ENCODE data around the gene GALNT12.

Gene GALNT12

DNA sequence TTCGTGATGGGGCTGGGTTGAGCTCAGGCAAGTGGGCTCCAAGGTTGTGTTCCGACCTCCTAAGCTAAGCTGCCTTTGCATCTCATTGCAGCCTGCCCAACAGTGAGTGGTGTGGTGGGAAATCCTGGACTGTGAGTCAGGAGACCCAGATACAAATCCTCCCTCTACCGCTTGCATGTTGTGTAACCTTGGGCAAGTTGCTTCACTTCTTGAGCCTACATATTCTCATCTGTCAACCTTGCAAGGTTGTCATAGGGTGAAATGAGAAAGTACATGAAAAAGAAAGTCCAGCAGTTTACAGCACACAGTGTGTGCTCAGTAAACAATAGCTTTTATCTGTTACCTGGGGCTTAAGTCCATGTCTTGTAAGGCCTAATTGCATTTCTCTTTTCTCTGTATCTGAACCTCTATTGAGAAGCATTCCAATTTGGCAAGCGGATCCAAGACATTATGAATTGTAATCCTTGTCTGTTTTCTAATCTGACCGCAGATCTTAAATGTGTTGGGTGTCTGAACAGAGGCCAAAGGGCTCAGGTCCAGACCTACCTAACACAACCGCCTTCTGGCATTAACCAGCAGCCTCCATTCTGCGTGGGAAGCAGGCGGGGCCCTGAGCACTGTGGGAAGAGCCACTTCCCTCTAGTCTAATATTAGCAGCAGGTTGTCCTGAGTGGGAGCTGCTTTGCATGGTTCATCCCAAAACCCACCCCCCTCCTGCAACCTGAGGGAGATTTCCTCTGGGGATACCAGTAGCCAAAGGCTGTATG, 1.8 kb upstream of the GALNT12 start:
- DNase-seq, result no peak

GRCh38 chr9:98806394-98807035, 955 bp upstream of the GALNT12 start:
- no peak for DNase-seq

- DNase-seq, result no peak
These were observed 335 bp downstream of the GALNT12 start for GRCh38 chr9:98807814-98808195.

DNA sequence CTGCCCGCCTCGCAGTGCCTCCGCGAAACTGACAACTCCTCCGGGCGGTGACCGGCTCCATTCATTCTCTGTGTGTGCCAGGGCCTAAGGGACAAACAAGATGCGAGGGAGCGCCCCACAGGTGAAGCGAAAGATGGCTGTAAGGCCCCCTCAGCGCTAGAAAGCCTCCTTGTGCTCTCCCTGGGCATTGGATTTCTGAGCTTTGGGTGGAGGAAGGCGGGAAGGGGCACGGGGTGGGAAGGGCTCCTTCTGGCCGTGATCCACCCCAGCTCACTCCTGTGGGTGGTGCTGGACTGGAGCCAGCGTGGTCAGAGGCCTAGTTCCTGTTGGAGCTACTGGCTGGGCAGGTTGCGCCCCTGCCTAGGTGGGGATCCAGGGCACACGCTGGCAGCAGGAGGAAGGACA, 943 bp downstream of the GALNT12 start:
- no peak for DNase-seq

GRCh38 chr9:98808875-98809274, 1.4 kb downstream of the GALNT12 start:
- DNase-seq, result no peak

DNA sequence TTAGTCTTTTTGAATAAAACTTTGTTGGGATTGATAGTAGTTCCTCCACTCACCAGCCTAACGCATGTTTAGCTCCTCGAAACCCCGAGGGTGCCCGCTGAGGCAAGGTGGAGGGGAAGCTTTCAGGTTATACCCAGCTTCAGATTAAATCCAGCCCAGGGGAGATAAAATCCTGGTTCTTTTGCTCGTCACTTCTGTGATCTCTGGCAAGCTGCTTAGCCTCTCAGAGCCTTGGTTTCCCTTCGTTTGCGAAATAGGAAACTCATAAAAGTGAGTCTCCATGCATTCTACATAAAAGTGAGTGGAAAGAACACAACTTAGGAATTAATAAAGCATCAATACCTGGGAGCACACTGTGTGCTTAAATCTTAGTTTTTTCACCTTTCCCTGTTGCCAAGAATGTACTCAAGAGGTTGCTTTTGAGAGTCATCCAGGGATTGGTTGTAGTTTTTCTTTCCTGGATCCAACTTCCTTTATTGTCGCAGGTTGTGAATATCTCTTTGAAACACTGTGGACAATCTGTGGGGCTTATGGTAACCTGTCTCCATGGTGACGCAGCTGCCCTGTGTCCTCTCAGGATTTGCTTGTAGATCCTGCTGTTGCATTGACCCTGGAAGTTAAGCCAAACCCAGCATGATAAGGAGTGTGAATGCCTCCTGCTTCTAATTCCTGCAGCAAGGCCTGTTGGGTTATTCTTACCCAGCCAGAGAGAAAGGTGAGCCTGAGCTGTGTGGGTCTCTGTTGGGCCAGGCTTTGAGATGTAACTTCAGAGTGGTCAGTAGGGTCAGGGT, 2.0 kb downstream of the GALNT12 start:
- no peak for DNase-seq

- DNase-seq, result no peak
These were observed 2.8 kb downstream of the GALNT12 start for GRCh38 chr9:98810102-98810842.

GRCh38 chr9:98811051-98811650, 3.7 kb downstream of the GALNT12 start:
- no peak for DNase-seq

DNA sequence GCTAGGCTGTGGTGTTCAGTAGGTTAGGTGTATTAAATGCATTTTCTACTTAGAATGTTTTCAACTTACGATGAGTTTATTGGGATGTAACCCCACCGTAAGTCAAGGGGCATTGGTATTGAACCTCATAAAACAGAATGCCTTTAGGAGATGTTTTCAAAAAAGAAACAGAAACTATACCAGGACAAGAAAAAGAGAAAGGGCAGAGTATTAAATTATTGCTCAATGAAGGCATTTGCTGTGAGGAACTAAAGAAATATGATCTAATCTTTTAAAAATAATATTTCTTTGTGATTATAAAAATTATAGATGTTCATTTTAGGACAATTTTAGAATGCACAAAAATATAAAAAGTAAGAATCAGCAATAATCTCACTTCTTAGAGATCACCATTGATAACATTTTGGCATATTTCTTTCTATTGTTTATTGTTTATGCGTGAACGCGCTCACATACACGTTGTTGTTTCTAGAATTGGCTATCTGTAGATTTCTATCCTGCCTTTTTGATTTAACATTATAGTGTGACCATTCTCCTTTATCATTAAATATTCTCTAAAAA, 8.0 kb downstream of the GALNT12 start:
- DNase-seq, result no peak

- DNase-seq, result no peak
These were observed 11.3 kb downstream of the GALNT12 start for GRCh38 chr9:98818764-98819163.

DNA sequence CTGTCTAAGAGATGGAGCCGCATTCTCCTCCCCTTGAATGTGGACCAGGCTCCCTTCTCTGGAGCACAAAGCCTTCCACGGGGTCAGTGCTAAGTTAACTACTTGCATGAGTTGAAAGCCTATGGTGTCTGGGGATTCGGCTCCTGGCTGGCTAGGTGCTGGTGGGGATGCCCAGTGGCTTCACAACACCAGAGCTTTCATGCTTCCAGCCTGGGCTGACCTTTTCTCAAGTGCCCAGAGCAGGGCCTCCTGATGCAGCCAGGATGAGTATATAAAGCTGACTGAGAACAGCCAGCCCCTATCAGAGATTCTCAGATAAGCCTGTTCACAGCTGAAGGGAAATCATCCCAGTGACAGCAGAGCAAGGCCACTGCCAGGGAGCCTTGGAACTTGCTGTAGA, 11.8 kb downstream of the GALNT12 start:
- no peak for DNase-seq

- no peak for DNase-seq
These were observed 14.4 kb downstream of the GALNT12 start for GRCh38 chr9:98821831-98822230.

- no peak for DNase-seq
These were observed 15.2 kb downstream of the GALNT12 start for GRCh38 chr9:98822661-98823060.

- no peak for DNase-seq
These were observed 16.3 kb downstream of the GALNT12 start for GRCh38 chr9:98823666-98824334.

DNA sequence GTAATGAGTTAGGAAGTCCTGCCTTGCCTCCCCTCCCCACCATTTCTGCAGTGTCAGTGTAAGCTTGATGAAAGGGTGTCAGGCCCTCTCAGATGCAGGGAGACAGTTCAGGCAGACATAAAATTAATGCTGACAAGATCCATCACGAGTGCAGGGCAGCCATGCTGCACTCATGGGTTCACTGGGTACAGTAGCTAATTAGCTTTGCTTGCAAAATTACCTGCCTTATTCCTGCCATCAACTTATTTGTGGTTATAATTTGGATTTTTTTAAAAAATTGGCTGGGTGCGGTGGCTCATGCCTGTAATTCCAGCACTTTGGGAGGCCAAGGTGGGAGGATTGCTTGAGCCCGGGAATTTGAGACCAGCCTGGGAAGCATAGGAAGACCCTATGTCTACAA, 17.9 kb downstream of the GALNT12 start:
- DNase-seq, result no peak

- no peak for DNase-seq
These were observed 19.2 kb downstream of the GALNT12 start for GRCh38 chr9:98826716-98827115.

DNA sequence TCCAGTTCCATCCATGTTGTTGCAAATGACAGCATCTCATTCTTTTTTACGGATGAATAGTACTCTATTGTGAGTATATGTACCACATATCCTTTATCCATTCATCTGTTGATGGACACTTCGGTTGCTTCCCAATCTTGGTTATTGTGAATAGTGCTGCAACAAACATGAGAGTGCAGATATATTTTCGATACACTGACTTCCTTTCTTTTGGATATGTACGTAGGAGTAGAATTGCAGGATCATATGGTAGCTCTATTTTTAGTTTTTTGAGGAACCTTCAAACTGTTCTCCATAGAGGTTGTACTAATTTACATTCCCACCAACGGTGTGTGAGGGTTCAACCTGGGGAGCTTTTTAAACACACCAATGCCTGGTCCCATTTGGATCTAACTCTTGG, 22.3 kb downstream of the GALNT12 start:
- no peak for DNase-seq

DNA sequence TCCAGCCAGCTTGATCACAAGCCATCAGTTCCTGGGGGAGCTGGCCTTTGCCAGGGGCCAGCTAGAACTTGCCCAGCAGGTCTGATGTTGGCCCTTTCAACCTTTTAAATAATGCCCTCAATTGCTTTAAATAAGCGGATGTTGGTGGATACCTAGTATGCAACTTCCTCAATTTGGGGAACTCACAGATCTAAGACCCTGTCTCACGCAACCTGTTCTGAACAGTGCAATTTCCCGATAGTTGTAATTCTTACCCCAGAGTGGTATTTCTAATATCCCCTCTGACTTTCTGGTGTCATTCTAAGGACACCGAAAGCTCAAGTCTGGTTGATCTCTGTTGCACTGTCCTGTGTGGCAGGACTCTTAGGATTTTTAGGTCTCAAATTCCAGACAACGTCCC, 23.1 kb downstream of the GALNT12 start:
- no peak for DNase-seq

GRCh38 chr9:98831696-98832095, 24.2 kb downstream of the GALNT12 start:
- no peak for DNase-seq

GRCh38 chr9:98832768-98833089, 25.3 kb downstream of the GALNT12 start:
- DNase-seq, result no peak

GRCh38 chr9:98833090-98833956, 25.9 kb downstream of the GALNT12 start:
- no peak for DNase-seq

Data from NCI-H1417 treated with DMSO at 0.1 percent for 48 hours (cell line).